Femur (tissue), 1 donor: ENCODE results near the gene GLP2R.

Source experiments
- DNase-seq: peaks from one replicate; pipeline ENCODE4 v3.0.0-alpha.2; 2017

GLP2R gene

GRCh38 chr17:9814337-9814945, 11.3 kb upstream of the GLP2R start:
- DNase-seq, result no peak

- no peak for DNase-seq
These were observed 9.3 kb upstream of the GLP2R start for GRCh38 chr17:9816472-9816871.

GRCh38 chr17:9817086-9817485, 8.6 kb upstream of the GLP2R start:
- DNase-seq, result peak; percentile 50

- no peak for DNase-seq
These were observed 7.0 kb upstream of the GLP2R start for GRCh38 chr17:9818760-9819159.

- no peak for DNase-seq
These were observed 5.3 kb upstream of the GLP2R start for GRCh38 chr17:9820448-9820847.

GRCh38 chr17:9821921-9822320, 3.8 kb upstream of the GLP2R start, which contains the start of gene GSG1L2:
Gene GSG1L2, minus strand, starts transcription at chr17:9822079. Its CDS starts 8 bp downstream, at chr17:9822071.
- no peak for DNase-seq

GRCh38 chr17:9824094-9824493, 1.6 kb upstream of the GLP2R start:
- no peak for DNase-seq

- no peak for DNase-seq
These were observed 856 bp upstream of the GLP2R start for GRCh38 chr17:9824797-9825338.

- DNase-seq, result no peak
These were observed 2.9 kb downstream of the GLP2R start for GRCh38 chr17:9828296-9829295.

GRCh38 chr17:9829343-9829742, 3.6 kb downstream of the GLP2R start:
- no peak for DNase-seq

- DNase-seq, result no peak
These were observed 5.0 kb downstream of the GLP2R start for GRCh38 chr17:9830711-9831110.

GRCh38 chr17:9833922-9834321, 8.2 kb downstream of the GLP2R start:
- no peak for DNase-seq

GRCh38 chr17:9837551-9838471, 12.1 kb downstream of the GLP2R start:
- no peak for DNase-seq

GRCh38 chr17:9839433-9839832, 13.7 kb downstream of the GLP2R start:
- no peak for DNase-seq

- no peak for DNase-seq
These were observed 16.5 kb downstream of the GLP2R start for GRCh38 chr17:9842057-9842758.

- DNase-seq, result no peak
These were observed 17.7 kb downstream of the GLP2R start for GRCh38 chr17:9843152-9844010.

- no peak for DNase-seq
These were observed 18.4 kb downstream of the GLP2R start for GRCh38 chr17:9844153-9844552.

GRCh38 chr17:9845306-9845705, 19.6 kb downstream of the GLP2R start:
- no peak for DNase-seq

GRCh38 chr17:9850151-9850550, 24.4 kb downstream of the GLP2R start:
- no peak for DNase-seq

- DNase-seq, result no peak
These were observed 28.5 kb downstream of the GLP2R start for GRCh38 chr17:9854255-9854654.

GRCh38 chr17:9855036-9855435, 29.3 kb downstream of the GLP2R start:
- no peak for DNase-seq
